Placental epithelial cell (primary cell): ENCODE measurements around the gene ZNF280C. TPM values are rescaled to one million over a fixed set of nuclear protein-coding genes. Genes with fewer than 3 reads are reported as not detected.

Experiments
- small RNA-seq: library from RNA; depleted of rRNA; stranded (forward); fragments of <200 nt; gene quantifications from one replicate; pipeline ENCODE3, GENCODE V24; 2012
- total RNA-seq: library from RNA; depleted of rRNA; stranded (reverse); fragments of >200 nt; gene quantifications from 2 replicates; pipeline ENCODE4 v1.2.3, GENCODE V29; 2012

The ZNF280C gene
- 3.5 and 4.9 TPM in 2 replicates for total RNA-seq

GRCh38 chrX:130268449-130269170 lies at the start of gene ZNF280C:
TSS of gene ZNF280C (minus strand) at chrX:130268899. CDS start at chrX:130260449, 8,450 bp downstream.

GRCh38 chrX:130171446-130172126 lies 97.1 kb downstream of the ZNF280C start, which contains the start of gene RAB33A:
TSS of gene RAB33A (plus strand) at chrX:130171962. CDS start at chrX:130172063, 101 bp downstream.

GRCh38 chrX:130165703-130166502 lies 102.8 kb downstream of the ZNF280C start, which contains the start of gene AIFM1:
TSS of gene AIFM1 (minus strand) at chrX:130165841. CDS start at chrX:130165656, 185 bp downstream.

Small RNA genes within 50 kb of the gene (small RNA-seq; reads per million reads assigned to genes)
- not detected for gene RNU6-1130P

Other genes with a start within 250 kb of the ZNF280C start
- 39.8 and 42.4 TPM in 2 replicates for gene ELF4, start 158.4 kb downstream of the ZNF280C start, total RNA-seq
- 7.5 and 12.1 TPM in 2 replicates for gene AIFM1, start 103.1 kb downstream of the ZNF280C start, total RNA-seq
- 0.33 and 1.2 TPM in 2 replicates for gene RAB33A, start 96.9 kb downstream of the ZNF280C start, total RNA-seq
- gene SLC25A14, start 71.0 kb upstream of the ZNF280C start, total RNA-seq = 8.9 and 10.6 TPM in 2 replicates
- not detected in 2 replicates for gene GPR119, start 116.8 kb upstream of the ZNF280C start, total RNA-seq
- gene RBMX2, start 133.1 kb upstream of the ZNF280C start, total RNA-seq = 13.7 and 23.2 TPM in 2 replicates